Measurements from ENCODE around the gene KRR1. TPM values are rescaled to one million over a fixed set of nuclear protein-coding genes. Genes with fewer than 3 reads are reported as not detected.

KRR1 gene
- total RNA-seq, 2 donors from 2014 or later, result 21.6 to 34.7 TPM

- TF ChIP-seq POLR2A (IDR thresholded peaks at IDR 0.05) (no peak), CTCF (IDR thresholded peaks at IDR 0.05) (no peak), POLR2AphosphoS5 (IDR thresholded peaks at IDR 0.05) (no peak)
- no peaks in the 10 kb centered on the region for H3K36me3 ChIP-seq
- intact Hi-C loops (cut with DNase I), result loop anchor here (10.0 kb wide), 1 partner anchor 170 kb away; no protein-coding TSS in a partner anchor
- no peak overlapping the region for H3K4me3 ChIP-seq
- H3K4me1 ChIP-seq (replicated peaks), result no peaks in the 10 kb centered on the region
- H3K9me3 ChIP-seq, result no peaks in the 10 kb centered on the region
- WGBS, result 84% methylated on average over 1 of the region's 1 CpG
- no peak overlapping the region for H3K27ac ChIP-seq
- DNase-seq (ENCODE audit: low spot score), result no peak
- H3K27me3 ChIP-seq (replicated peaks; ENCODE audit: insufficient read depth), result no peaks in the 10 kb centered on the region
Measured at GRCh38 chr12:75554556-75554880, 43.1 kb upstream of the KRR1 start.

GRCh38 chr12:75553836-75554555 is 42.6 kb upstream of the KRR1 start:
- no peak for DNase-seq (ENCODE audit: low spot score)
- Histone ChIP-seq H3K9me3 (no peaks in the 10 kb centered on the region), H3K27ac (no peak overlapping the region), H3K36me3 (no peaks in the 10 kb centered on the region), H3K4me3 (no peak overlapping the region), H3K27me3 (replicated peaks; ENCODE audit: insufficient read depth) (no peaks in the 10 kb centered on the region), H3K4me1 (replicated peaks) (no peaks in the 10 kb centered on the region)
- TF ChIP-seq POLR2AphosphoS5 (IDR thresholded peaks at IDR 0.05) (no peak), CTCF (IDR thresholded peaks at IDR 0.05) (no peak), POLR2A (IDR thresholded peaks at IDR 0.05) (no peak)
- 34% methylated on average over 3 of the region's 3 CpGs for WGBS
- intact Hi-C loops (cut with DNase I), result loop anchor here (10.0 kb wide), 1 partner anchor 171 kb away; no protein-coding TSS in a partner anchor

- Histone ChIP-seq H3K4me3 (no peak overlapping the region), H3K36me3 (no peaks in the 10 kb centered on the region), H3K9me3 (no peaks in the 10 kb centered on the region), H3K4me1 (replicated peaks) (no peaks in the 10 kb centered on the region), H3K27me3 (replicated peaks; ENCODE audit: insufficient read depth) (no peaks in the 10 kb centered on the region), H3K27ac (no peak overlapping the region)
- TF ChIP-seq CTCF (IDR thresholded peaks at IDR 0.05), result no peak
- TF ChIP-seq POLR2AphosphoS5 (IDR thresholded peaks at IDR 0.05), result no peak
- TF ChIP-seq POLR2A (IDR thresholded peaks at IDR 0.05), result no peak
- DNase-seq (ENCODE audit: low spot score), result no peak
- WGBS, result 84% methylated on average over 1 of the region's 1 CpG
- intact Hi-C loops (cut with DNase I), result loop anchor here (10.0 kb wide), 1 partner anchor 171 kb away; no protein-coding TSS in a partner anchor
Measured at GRCh38 chr12:75553398-75553797, 42.0 kb upstream of the KRR1 start.

DNA sequence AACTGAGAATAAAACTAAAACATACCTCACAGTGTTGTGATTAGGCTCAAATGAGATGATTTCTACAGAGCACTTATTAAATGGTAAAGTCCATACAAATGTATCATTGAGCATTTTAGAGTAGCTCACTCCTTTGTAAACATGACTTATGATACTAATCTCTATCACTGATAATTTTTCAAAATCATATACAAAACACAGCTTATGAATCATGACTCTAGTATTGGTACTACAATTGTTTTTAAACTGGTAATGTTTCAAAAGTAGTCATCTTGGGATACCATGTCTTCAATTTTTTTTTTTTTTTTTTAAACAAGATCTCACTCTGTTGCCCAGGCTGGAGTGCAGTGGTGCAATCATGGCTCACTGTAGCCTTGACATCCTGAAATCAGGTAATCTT is 40.1 kb upstream of the KRR1 start:
- Histone ChIP-seq H3K9me3 (no peaks in the 10 kb centered on the region), H3K36me3 (no peaks in the 10 kb centered on the region), H3K4me1 (replicated peaks) (no peaks in the 10 kb centered on the region), H3K4me3 (no peak overlapping the region), H3K27ac (no peak overlapping the region), H3K27me3 (replicated peaks; ENCODE audit: insufficient read depth) (no peaks in the 10 kb centered on the region)
- no peak for DNase-seq (ENCODE audit: low spot score)
- TF ChIP-seq CTCF (IDR thresholded peaks at IDR 0.05) (no peak), POLR2AphosphoS5 (IDR thresholded peaks at IDR 0.05) (no peak), POLR2A (IDR thresholded peaks at IDR 0.05) (no peak)
- intact Hi-C loops (cut with DNase I), result loop anchor here (10.0 kb wide), 1 partner anchor 173 kb away; no protein-coding TSS in a partner anchor

All from prostate gland (tissue), 2 donors.